ENCODE results near the gene SSBP3. TPM values are rescaled to one million over a fixed set of nuclear protein-coding genes. Genes with fewer than 3 reads are reported as not detected.

SSBP3 gene
- total and polyA plus RNA-seq, 2 donors from 2014 or later = 33.3 to 49.6 TPM

DNA sequence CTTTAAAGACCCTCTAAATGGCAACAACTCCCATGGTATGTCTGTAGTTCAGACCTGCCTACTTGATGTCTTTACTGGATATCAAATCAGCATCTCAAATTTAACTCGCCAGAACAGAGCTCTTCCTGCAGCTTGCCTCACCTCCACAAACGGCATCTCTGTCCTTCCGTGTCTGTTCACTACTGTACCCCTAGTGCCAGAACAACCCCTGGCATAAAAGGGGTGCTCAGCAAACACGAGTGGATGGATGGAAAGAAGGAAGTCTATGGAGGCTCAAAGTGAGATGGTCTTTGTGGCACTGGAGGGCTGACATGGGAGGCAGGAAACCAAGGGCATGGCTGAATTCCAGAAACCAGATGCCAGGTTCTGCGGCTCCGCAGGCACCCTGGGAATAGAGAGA lies 183.5 kb downstream of the SSBP3 start:
- Histone ChIP-seq H3K9me3 (ENCODE audit: control insufficient read depth in 2 of 3, insufficient read depth in 1 of 3, low read length in 3 of 3) (no peaks in the 10 kb centered on the region), H3K27me3 (ENCODE audit: control insufficient read depth, insufficient read depth, low read length) (no peaks in the 10 kb centered on the region), H3K4me1 (ENCODE audit: control insufficient read depth in 2 of 3, insufficient read depth in 2 of 3, low read depth in 1 of 3, low read length in 3 of 3) (peaks cover 0 to 7% (median 5%) of the 10 kb centered on the region in 3 donors), H3K27ac (ENCODE audit: low read depth in 2 of 2, low read length in 2 of 2) (no peak overlapping the region), H3K36me3 (ENCODE audit: control insufficient read depth in 2 of 3, insufficient read depth in 3 of 3, low read length in 3 of 3) (peaks cover 5 to 19% (median 6%) of the 10 kb centered on the region in 3 donors), H3K4me3 (ENCODE audit: low read length in 3 of 3) (no peak overlapping the region), H3K9ac (ENCODE audit: low read length in 3 of 3) (no peak overlapping the region)
- no peak for TF ChIP-seq CTCF (IDR thresholded peaks at IDR 0.05; ENCODE audit: borderline replicate concordance, extremely low read depth, insufficient read depth)
- FAIRE-seq (no peak), DNase-seq (no peak)
- intact Hi-C loops (cut with DNase I) = no loop called here

DNA sequence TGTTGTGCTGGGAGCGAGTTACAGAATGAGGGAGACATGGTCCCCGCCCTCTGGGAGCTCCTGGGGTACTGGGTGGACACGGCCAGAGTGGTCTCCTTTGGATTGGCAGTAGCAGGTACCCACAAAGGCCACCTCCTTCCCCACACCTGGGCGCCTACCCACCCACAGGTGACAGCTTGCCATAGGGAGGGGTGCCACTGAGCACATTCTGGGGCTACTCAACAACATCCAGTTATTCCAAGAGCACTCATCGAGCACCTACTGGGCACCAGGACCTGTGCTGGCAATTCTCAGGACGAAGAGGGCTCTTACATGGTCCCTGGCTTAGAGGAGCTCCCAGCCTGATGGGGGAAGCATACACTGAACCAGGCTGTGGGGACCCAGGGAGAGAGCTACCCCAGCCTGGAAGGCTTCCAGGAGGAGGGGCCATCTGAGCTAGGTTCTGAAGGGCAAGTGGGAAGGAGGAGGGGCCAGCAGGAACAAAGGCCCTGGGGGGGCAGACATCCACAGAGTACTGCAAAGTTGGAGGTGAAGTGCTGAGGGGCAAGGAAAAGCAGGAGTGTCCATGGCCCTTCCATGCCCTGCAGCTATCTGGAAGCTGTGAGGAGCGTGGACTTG lies 184.2 kb downstream of the SSBP3 start:
- intact Hi-C loops (cut with DNase I) = no loop called here
- H3K4me1 ChIP-seq (ENCODE audit: control insufficient read depth in 2 of 3, insufficient read depth in 2 of 3, low read depth in 1 of 3, low read length in 3 of 3) = peaks cover 0 to 7% (median 5%) of the 10 kb centered on the region in 3 donors
- no peak for FAIRE-seq
- H3K27me3 ChIP-seq (ENCODE audit: control insufficient read depth, insufficient read depth, low read length) = no peaks in the 10 kb centered on the region
- H3K9me3 ChIP-seq (ENCODE audit: control insufficient read depth in 2 of 3, insufficient read depth in 1 of 3, low read length in 3 of 3) = no peaks in the 10 kb centered on the region
- TF ChIP-seq CTCF (IDR thresholded peaks at IDR 0.05; ENCODE audit: borderline replicate concordance, extremely low read depth, insufficient read depth) = no peak
- H3K36me3 ChIP-seq (ENCODE audit: control insufficient read depth in 2 of 3, insufficient read depth in 3 of 3, low read length in 3 of 3) = peaks cover 7 to 26% (median 12%) of the 10 kb centered on the region in 3 donors
- no peak overlapping the region for H3K4me3 ChIP-seq (ENCODE audit: low read length in 3 of 3)
- no peak overlapping the region for H3K9ac ChIP-seq (ENCODE audit: low read length in 3 of 3)
- H3K27ac ChIP-seq (ENCODE audit: low read depth in 2 of 2, low read length in 2 of 2) = no peak overlapping the region
- DNase-seq = no peak

DNA sequence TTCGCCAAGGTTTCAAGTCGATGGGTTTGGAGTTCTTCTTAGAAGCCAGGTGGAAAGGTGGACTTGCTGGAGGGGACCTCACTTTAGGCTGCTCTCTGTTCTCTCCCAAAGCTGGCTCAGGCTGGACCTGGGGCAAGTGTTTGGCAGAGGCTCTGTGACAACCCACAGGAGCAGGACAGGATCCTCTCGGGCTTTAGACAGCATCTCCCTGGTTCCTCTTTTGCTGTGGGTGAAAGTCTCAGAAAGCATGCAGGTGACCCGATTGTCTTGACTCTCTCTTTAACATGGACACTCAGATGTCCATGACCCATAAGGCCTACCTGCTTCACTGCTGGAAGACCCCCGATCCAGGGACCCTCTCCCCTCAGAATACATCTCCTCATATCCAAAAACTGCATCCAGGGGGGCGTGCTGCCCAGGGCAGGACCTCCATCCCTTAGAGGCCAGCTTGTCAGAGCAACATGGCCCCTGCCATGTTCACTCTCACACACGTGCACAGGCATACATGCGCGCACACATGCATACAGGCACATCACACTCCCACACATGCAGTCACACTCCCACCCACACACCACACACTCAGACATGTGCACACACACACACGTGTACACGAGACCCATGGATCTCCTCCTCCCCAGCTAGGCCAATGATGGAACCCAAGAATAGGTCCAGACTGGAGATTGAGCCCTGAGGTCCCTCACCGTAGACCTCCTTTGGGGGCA lies 184.9 kb downstream of the SSBP3 start:
- no peak for FAIRE-seq
- peaks cover 0 to 7% (median 5%) of the 10 kb centered on the region in 3 donors for H3K4me1 ChIP-seq (ENCODE audit: control insufficient read depth in 2 of 3, insufficient read depth in 2 of 3, low read depth in 1 of 3, low read length in 3 of 3)
- no peaks in the 10 kb centered on the region for H3K27me3 ChIP-seq (ENCODE audit: control insufficient read depth, insufficient read depth, low read length)
- intact Hi-C loops (cut with DNase I) = no loop called here
- peaks cover 7 to 33% (median 18%) of the 10 kb centered on the region in 3 donors for H3K36me3 ChIP-seq (ENCODE audit: control insufficient read depth in 2 of 3, insufficient read depth in 3 of 3, low read length in 3 of 3)
- no peaks in the 10 kb centered on the region for H3K9me3 ChIP-seq (ENCODE audit: control insufficient read depth in 2 of 3, insufficient read depth in 1 of 3, low read length in 3 of 3)
- no peak overlapping the region for H3K27ac ChIP-seq (ENCODE audit: low read depth in 2 of 2, low read length in 2 of 2)
- no peak overlapping the region for H3K4me3 ChIP-seq (ENCODE audit: low read length in 3 of 3)
- DNase-seq = no peak
- no peak overlapping the region for H3K9ac ChIP-seq (ENCODE audit: low read length in 3 of 3)
- no peak for TF ChIP-seq CTCF (IDR thresholded peaks at IDR 0.05; ENCODE audit: borderline replicate concordance, extremely low read depth, insufficient read depth)
